Testis (tissue), 2 donors: ENCODE results near the gene MAN2B2.

Experiments used
- CTCF ChIP-seq, 3 experiments: fragments of 450-650 bp in 2 of 3; fragments of 200-600 bp in 1 of 3; sonication (generic) in 1 of 3; IDR thresholded peaks; one replicate each; pipeline ENCODE4 v1.5.1; 2016 to 2019; ENCODE audit warnings: antibody characterized with exemption in 3 of 3, mild to moderate bottlenecking in 2 of 3, moderate library complexity in 1 of 3
- POLR2A ChIP-seq: fragments of 450-650 bp; IDR thresholded peaks from one replicate; pipeline ENCODE4 v1.6.1; 2017; ENCODE audit warnings: antibody characterized with exemption, mild to moderate bottlenecking, moderate library complexity

- no peak for TF ChIP-seq POLR2A
- no peak for TF ChIP-seq CTCF (IDR thresholded peaks at IDR 0.05)
These were observed 64.2 kb downstream of the MAN2B2 start for GRCh38 chr4:6639137-6639680.
